Measurements from ENCODE around the gene PAX2.

DNA sequence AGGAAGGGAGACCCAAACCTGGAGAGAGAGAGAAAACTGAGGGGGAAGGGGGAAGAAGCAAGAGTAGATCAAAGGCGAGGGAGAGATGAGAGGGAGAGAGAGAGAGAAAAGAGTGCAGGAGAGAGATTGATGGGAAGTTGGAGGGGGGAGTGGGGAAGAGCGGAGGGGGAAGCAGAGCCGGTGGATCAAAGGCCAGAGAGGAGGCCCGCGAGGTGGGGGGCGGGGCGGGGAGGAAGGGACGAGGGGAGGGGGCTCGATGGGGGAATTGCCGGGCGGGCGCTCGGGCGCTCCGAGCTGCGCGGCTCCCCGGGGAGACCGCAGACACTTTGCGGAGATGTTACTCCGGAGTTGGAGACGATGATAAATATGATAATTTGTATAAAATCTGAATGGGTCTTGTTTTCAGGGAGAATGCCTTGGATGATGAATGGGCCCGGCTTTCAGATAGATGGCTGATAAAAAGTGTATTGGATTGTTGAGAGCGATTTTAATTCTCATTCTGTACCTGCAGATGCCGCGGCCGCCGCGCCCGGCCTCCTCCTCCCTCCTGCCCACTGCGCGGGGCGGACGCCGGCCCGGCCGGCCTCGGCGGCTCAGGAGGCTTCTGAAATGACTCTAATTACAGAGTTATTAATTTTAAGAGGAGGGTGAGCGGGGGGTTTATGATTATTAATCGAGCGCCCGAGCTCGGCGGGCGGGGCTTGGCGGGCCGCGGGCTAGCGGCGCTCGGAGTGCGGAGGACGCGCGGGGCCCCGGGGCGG, 21.4 kb upstream of the PAX2 start:
- no peak for TF ChIP-seq JUN (CRISPR knock-in tag; IDR thresholded peaks at IDR 0.05)
- TF ChIP-seq, protein P1, sequence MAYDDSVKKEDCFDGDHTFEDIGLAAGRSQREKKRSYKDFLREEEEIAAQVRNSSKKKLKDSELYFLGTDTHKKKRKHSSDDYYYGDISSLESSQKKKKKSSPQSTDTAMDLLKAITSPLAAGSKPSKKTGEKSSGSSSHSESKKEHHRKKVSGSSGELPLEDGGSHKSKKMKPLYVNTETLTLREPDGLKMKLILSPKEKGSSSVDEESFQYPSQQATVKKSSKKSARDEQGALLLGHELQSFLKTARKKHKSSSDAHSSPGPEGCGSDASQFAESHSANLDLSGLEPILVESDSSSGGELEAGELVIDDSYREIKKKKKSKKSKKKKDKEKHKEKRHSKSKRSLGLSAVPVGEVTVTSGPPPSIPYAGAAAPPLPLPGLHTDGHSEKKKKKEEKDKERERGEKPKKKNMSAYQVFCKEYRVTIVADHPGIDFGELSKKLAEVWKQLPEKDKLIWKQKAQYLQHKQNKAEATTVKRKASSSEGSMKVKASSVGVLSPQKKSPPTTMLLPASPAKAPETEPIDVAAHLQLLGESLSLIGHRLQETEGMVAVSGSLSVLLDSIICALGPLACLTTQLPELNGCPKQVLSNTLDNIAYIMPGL (CRISPR knock-in tag; IDR thresholded peaks at IDR 0.05), result no peak
- TF ChIP-seq, protein P2, sequence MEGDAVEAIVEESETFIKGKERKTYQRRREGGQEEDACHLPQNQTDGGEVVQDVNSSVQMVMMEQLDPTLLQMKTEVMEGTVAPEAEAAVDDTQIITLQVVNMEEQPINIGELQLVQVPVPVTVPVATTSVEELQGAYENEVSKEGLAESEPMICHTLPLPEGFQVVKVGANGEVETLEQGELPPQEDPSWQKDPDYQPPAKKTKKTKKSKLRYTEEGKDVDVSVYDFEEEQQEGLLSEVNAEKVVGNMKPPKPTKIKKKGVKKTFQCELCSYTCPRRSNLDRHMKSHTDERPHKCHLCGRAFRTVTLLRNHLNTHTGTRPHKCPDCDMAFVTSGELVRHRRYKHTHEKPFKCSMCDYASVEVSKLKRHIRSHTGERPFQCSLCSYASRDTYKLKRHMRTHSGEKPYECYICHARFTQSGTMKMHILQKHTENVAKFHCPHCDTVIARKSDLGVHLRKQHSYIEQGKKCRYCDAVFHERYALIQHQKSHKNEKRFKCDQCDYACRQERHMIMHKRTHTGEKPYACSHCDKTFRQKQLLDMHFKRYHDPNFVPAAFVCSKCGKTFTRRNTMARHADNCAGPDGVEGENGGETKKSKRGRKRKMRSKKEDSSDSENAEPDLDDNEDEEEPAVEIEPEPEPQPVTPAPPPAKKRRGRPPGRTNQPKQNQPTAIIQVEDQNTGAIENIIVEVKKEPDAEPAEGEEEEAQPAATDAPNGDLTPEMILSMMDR (IDR thresholded peaks at IDR 0.05), result no peak
- no peak for TF ChIP-seq NFYB (CRISPR knock-in tag; conservative IDR thresholded peaks at IDR 0.05; ENCODE audit: low read depth)
- TF ChIP-seq, protein P3, sequence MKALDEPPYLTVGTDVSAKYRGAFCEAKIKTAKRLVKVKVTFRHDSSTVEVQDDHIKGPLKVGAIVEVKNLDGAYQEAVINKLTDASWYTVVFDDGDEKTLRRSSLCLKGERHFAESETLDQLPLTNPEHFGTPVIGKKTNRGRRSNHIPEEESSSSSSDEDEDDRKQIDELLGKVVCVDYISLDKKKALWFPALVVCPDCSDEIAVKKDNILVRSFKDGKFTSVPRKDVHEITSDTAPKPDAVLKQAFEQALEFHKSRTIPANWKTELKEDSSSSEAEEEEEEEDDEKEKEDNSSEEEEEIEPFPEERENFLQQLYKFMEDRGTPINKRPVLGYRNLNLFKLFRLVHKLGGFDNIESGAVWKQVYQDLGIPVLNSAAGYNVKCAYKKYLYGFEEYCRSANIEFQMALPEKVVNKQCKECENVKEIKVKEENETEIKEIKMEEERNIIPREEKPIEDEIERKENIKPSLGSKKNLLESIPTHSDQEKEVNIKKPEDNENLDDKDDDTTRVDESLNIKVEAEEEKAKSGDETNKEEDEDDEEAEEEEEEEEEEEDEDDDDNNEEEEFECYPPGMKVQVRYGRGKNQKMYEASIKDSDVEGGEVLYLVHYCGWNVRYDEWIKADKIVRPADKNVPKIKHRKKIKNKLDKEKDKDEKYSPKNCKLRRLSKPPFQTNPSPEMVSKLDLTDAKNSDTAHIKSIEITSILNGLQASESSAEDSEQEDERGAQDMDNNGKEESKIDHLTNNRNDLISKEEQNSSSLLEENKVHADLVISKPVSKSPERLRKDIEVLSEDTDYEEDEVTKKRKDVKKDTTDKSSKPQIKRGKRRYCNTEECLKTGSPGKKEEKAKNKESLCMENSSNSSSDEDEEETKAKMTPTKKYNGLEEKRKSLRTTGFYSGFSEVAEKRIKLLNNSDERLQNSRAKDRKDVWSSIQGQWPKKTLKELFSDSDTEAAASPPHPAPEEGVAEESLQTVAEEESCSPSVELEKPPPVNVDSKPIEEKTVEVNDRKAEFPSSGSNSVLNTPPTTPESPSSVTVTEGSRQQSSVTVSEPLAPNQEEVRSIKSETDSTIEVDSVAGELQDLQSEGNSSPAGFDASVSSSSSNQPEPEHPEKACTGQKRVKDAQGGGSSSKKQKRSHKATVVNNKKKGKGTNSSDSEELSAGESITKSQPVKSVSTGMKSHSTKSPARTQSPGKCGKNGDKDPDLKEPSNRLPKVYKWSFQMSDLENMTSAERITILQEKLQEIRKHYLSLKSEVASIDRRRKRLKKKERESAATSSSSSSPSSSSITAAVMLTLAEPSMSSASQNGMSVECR (CRISPR knock-in tag; IDR thresholded peaks at IDR 0.05; ENCODE audit: borderline replicate concordance), result no peak
- TF ChIP-seq NR3C1 (CRISPR knock-in tag; conservative IDR thresholded peaks at IDR 0.05; ENCODE audit: low read depth), result no peak
- TF ChIP-seq TP53 (CRISPR knock-in tag; IDR thresholded peaks at IDR 0.05), result no peak
- no peak for TF ChIP-seq ZBTB21 (CRISPR knock-in tag; IDR thresholded peaks at IDR 0.05; ENCODE audit: borderline replicate concordance)
- TF ChIP-seq, protein P4, sequence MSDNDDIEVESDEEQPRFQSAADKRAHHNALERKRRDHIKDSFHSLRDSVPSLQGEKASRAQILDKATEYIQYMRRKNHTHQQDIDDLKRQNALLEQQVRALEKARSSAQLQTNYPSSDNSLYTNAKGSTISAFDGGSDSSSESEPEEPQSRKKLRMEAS (CRISPR knock-in tag; IDR thresholded peaks at IDR 0.05), result no peak
- TF ChIP-seq, protein P5, sequence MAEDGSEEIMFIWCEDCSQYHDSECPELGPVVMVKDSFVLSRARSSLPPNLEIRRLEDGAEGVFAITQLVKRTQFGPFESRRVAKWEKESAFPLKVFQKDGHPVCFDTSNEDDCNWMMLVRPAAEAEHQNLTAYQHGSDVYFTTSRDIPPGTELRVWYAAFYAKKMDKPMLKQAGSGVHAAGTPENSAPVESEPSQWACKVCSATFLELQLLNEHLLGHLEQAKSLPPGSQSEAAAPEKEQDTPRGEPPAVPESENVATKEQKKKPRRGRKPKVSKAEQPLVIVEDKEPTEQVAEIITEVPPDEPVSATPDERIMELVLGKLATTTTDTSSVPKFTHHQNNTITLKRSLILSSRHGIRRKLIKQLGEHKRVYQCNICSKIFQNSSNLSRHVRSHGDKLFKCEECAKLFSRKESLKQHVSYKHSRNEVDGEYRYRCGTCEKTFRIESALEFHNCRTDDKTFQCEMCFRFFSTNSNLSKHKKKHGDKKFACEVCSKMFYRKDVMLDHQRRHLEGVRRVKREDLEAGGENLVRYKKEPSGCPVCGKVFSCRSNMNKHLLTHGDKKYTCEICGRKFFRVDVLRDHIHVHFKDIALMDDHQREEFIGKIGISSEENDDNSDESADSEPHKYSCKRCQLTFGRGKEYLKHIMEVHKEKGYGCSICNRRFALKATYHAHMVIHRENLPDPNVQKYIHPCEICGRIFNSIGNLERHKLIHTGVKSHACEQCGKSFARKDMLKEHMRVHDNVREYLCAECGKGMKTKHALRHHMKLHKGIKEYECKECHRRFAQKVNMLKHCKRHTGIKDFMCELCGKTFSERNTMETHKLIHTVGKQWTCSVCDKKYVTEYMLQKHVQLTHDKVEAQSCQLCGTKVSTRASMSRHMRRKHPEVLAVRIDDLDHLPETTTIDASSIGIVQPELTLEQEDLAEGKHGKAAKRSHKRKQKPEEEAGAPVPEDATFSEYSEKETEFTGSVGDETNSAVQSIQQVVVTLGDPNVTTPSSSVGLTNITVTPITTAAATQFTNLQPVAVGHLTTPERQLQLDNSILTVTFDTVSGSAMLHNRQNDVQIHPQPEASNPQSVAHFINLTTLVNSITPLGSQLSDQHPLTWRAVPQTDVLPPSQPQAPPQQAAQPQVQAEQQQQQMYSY (CRISPR knock-in tag; IDR thresholded peaks at IDR 0.05), result no peak
- TF ChIP-seq FOXP1 (CRISPR knock-in tag; IDR thresholded peaks at IDR 0.05; ENCODE audit: borderline replicate concordance), result no peak
- TF ChIP-seq OVOL2 (CRISPR knock-in tag; IDR thresholded peaks at IDR 0.05; ENCODE audit: borderline replicate concordance), result no peak
- TF ChIP-seq, protein P6, sequence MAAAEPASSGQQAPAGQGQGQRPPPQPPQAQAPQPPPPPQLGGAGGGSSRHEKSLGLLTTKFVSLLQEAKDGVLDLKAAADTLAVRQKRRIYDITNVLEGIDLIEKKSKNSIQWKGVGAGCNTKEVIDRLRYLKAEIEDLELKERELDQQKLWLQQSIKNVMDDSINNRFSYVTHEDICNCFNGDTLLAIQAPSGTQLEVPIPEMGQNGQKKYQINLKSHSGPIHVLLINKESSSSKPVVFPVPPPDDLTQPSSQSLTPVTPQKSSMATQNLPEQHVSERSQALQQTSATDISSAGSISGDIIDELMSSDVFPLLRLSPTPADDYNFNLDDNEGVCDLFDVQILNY (CRISPR knock-in tag; IDR thresholded peaks at IDR 0.05), result no peak

All from WTC11 (cell line).